IPS-18c (cell line): ENCODE data around the gene LAMC3.
"Not testable (repeated sequence)": the region's sequence is repeated elsewhere in the genome, so short reads cannot be mapped to it uniquely, and the experiment has no call there.

Source experiments
- H3K4me3 ChIP-seq: 2 replicates; pipeline ENCODE4 v1.7.0; 2013; ENCODE audit warnings: low read depth, mild to moderate bottlenecking, low read length, moderate library complexity; ENCODE audit not compliant: insufficient read depth
- H3K9me3 ChIP-seq: one replicate; pipeline ENCODE4 v1.6.1; 2013; ENCODE audit warnings: mild to moderate bottlenecking, low read length, moderate library complexity; ENCODE audit not compliant: control insufficient read depth, insufficient read depth

The LAMC3 gene

DNA sequence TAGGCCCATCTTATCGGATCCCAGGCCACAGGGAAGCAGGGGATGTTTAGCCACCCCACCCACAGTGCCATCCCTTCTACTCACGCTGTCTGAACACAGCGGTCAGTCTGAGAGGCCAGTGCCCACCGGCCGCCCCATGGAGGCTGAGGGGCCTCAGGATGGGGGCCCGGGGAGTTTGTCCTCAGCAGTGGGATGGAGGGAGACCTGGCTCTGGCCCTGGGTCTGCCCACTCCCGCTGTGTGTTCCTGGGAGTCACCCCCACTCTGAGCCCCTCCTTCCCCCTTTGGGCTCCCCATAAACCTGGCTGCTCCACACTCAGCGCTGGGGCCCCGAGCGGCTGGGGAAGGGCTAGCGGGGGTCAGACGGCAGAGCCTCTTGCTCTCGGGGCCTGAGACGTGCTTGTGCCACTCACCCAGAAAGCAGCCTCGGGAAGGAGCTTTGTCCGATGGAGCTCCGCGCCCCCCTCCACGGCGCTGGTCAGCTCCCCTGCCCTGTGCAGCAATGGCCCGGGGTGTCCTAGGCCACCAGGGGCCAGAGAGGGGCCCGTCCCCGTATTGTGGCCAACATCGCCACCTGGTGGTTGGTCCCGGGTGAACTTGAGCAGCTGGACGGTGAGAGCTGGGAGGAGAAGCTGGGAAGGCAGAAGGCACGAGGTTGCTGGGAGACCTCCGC, 10.9 kb upstream of the LAMC3 start:
- Histone ChIP-seq H3K4me3 (no peak overlapping the region), H3K9me3 (no peaks in the 10 kb centered on the region)

DNA sequence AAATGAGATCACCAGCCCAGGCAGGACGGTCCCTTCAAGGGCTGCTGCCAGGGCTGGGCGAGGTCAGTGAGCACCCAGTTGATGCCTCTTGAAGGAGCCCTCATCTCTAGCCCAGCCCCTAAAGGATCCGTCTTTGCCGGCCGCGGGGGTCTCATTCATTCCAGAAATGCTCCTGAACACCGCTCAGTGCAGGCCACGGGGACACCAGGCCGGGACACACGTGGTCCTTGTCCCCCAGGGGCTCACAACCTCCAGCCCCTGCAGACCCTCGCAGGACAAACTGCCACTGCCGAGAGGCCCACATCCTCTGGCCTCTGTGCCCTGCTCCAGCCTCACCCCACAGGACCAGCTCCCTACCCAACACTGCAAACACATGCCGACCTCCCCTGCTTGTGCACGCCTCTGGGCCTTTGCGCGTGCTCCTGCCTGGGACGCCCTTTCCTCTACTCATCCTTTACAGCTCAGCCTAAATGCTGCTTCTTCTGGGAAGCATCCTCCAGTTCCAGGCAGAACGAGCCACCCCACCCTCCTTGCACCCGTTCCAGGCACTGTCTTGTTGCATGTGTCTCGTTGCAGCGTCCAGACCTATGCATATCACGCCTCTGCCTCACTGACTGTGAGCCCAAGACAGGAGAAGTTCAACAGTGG, 10.3 kb upstream of the LAMC3 start:
- Histone ChIP-seq H3K9me3 (no peaks in the 10 kb centered on the region), H3K4me3 (no peak overlapping the region)

DNA sequence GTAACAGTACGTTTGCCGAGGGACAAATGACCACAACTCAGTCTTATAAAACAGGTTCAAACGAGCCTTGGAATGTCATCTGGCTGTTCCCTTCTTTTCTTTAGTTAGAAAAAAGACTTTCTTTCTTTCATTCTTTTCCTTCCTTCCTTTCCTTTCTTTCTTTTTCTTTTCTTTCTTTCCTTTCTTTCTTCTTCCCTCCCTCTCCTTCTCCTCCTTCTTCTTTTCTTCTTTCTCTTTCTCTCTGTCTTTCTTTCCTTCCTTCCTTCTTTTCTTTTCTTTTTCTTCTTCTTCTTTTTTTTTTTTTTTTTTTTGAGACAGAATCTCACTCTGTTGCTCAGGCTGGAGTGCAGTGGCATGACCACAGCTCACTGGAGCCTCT, 9.7 kb upstream of the LAMC3 start:
- no peaks in the 10 kb centered on the region for H3K9me3 ChIP-seq
- no peak overlapping the region for H3K4me3 ChIP-seq

DNA sequence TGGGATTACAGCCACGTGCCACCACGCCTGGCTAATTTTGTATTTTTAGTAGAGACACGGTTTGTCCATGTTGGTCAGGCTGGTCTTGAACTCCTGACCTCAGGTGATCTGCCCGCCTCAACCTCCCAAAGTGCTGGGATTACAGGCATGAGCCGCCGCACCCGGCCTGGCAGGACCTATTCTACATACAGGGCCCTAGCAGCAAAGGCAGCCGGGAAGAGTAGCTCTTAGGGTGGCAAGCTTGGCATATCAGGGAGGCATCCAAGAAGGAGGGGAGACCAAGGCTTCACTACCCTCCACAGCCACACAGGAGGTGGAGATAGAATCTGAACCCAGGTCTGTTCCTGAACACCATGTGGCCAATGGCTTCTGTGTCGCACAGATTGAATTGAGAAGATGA, 8.4 kb upstream of the LAMC3 start:
- H3K4me3 ChIP-seq = not testable (repeated sequence)

DNA sequence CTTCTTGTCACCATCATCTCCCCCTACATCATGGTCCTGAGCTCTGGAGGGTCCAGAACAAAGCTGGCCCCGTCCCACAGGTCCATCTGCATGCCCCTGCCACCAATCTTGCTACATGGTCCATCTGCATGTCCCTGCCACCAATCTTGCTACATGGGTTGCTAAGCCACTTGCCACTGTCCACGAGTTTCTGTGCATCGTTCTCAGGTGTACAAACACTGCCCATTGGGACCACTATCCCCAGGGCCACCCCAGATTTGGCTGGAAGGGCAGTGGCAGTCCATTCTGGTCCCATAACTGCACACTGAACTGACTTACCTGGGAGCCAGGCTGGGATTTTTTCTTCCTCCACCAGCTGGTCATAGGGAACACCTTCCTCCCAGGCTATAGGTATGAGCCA, 8.0 kb upstream of the LAMC3 start:
- Histone ChIP-seq H3K9me3 (no peaks in the 10 kb centered on the region), H3K4me3 (no peak overlapping the region)

More for the DNA sequence above, 8.4 kb upstream of the LAMC3 start:
- not testable (repeated sequence) for H3K9me3 ChIP-seq

DNA sequence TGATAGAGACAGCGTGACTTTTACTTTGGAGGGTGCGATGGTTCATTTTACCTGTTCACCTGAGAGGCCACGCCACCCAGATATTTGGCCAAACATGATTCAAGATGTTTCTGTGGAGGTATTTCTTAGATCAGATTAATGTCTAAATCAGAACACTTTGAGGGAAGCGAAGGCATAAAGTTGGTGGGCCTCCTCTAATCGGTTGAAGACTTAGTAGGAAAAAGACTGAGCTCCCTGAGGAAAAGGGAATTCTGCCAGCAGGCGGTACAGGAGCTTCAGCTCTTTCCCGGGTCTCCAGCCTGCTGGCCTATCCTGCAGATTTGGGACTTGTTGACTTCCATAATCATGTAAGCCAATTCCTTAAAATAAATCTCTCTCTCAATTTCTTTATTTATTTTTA, 7.0 kb upstream of the LAMC3 start:
- no peak overlapping the region for H3K4me3 ChIP-seq
- no peaks in the 10 kb centered on the region for H3K9me3 ChIP-seq

DNA sequence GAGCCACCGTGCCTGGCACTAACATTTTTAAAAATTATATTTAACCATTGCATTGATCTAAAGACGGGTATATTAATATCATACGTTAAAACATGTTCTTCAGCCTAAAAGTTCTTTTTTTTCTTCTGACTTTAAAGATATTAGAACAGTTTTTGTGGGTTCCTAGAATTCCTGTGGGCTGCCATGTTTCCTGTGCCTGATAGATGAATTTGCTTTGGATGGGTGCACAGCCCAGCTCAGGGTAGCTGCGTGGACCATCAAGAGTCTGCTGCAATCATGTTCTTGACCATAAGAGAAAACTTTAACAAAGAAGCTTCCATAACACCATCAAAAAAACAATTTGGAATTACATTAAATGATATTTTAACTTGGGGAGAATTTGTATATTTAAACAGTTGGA, 2.4 kb upstream of the LAMC3 start:
- no peak overlapping the region for H3K4me3 ChIP-seq
- no peaks in the 10 kb centered on the region for H3K9me3 ChIP-seq

DNA sequence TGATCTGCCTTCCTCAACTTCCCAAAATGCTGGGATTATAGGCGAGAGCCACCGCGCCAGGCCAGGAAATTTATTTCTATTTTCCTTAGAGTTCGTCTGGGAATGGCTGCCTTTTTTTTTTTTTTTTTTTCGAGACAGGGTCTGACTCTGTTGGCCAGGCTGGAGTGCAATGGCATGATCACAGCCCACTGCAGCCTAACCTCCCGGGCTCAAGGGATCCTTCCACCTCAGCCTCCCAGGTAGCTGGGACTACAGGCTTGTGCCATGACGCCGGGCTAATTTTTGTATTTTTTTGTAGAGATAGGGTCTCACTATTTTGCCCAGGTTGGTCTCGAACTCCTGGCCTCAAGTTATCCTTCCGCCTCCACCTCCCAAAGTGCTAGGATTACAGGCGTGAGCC, 888 bp upstream of the LAMC3 start:
- Histone ChIP-seq H3K4me3 (no peak overlapping the region), H3K9me3 (no peaks in the 10 kb centered on the region)

DNA sequence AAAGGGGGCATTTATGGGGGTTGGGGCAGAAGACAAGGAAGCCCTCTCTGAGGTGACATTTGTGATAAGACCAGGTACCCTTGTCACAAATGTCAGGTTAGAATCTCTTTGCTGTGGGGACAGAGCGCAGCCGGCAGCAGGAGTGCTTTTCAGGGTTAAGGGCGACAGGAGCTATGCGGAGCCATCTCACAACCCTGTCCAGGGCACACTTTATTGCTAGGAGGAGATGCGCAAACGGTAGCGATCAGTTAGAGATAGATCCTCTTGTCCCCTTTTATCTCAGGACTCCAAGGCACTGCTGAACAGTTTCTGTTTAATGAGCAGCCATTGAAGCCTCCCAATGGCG, 438 bp upstream of the LAMC3 start:
- Histone ChIP-seq H3K4me3 (no peak overlapping the region; the same call in 1 of the 2 replicates), H3K9me3 (no peaks in the 10 kb centered on the region)

DNA sequence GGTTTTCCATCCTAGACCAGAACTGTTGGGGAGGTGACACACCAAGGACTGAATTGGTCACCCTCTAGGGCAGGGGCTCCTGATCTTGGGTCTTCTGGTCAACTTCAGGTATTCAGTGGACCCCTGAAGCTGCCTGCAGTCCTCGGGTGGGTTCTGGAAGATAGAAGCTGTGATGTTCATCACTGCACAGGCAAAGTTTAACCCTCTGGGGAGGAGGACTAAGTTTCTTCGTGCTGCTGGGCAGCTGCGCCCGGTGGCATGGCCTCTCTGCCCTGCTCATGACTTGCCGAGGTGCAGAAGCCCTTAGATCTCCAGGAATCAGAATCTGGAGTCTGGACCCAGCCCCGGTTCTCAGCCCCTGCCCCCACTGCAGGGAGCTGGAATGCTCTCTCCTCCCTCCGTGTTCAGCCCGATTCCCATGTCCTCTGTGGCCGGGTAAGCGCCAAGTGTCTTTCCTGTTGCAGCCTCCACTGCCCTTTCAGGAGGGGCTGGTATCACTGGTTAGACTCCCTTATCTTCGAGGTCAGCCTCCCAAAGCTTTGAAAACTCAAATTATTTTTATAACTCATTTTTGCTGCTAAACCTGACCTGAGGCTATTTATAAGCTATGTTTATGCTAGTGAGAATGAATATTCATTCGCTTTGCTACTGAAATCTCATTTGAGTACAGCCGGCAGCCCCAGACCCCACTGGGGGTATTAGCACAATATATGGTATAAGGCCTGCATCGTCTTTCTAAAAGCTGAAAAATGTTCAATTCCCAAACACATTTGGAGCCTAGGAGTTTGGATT, 1.7 kb downstream of the LAMC3 start:
- no peaks in the 10 kb centered on the region for H3K9me3 ChIP-seq
- H3K4me3 ChIP-seq = no peak overlapping the region

DNA sequence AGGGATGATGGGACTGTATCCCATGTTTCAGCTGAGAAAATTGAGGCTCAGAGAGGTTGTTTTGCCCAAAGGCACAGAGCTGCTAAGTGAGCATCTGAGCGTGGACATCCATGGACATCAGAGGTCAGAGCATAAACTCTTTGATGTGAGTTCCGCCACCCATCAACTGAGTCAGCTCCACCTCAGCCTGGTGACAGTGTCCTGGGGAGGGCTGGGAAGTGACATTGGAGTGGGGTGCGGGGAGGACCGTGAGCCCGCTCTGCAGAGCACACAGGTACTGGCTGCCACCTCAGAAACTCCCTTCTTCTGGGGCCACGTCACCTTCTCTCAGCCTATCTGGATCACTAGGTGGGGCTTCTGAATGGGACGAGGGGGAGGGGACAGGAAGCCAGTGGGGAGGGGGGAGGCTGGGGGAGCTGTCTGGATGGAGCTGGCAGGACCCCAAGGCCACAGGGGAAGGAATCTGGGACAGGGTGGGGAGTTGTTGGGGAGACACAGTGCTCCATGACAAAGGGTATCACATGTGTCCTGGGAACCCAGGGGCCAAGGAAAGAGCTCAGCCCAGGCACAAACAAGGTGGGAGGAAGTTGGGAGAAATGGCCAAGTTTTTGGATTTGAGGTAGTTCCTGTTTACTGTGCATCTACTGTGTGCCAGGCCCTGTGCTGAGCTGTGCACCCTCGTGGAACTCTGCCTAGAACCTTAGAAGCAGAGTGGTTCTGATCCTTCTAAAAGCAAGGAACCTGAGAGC, 2.5 kb downstream of the LAMC3 start:
- Histone ChIP-seq H3K9me3 (no peaks in the 10 kb centered on the region), H3K4me3 (no peak overlapping the region)

DNA sequence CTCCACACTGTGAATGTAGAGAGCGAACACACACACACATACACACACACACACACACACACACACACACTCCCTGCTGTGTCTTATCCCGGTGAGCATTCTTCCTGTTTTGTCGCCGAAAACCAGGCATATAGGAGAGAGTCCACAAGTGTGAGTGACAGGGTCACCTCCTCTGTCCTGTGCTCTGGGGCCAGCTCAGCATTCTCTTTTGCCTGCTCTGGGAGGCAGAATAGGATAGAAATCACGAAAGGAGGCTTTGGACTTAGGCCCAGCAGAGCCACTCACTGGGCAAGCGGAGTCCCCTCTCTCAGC, 3.0 kb downstream of the LAMC3 start:
- Histone ChIP-seq H3K4me3 (no peak overlapping the region), H3K9me3 (no peaks in the 10 kb centered on the region)

DNA sequence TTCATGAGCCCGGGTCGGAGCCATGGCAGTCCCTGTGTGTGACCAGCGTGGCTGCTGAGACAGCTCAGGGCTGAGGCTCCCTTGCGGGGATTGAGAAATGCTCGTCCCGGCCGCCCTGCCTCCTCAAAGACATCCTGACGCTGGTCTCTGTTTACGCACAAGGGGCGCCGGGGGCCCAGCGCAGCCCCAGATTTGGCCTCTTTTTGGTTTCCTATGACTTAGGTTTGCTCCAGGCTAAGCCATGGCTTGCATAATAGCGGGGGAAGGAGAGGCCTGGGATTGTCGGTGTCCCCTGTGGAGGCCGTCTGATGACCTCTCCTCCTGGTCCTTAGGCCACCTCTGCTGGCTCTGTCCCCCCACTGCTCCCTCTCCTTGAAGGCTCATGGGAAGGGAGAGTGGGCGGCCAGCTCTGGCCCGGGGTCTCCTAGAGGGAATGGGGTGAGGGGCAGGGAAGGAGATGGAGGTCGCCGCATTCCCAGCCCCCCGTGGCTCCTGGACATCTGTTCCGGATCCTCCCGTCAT, 3.5 kb downstream of the LAMC3 start:
- Histone ChIP-seq H3K9me3 (no peaks in the 10 kb centered on the region), H3K4me3 (no peak overlapping the region)

DNA sequence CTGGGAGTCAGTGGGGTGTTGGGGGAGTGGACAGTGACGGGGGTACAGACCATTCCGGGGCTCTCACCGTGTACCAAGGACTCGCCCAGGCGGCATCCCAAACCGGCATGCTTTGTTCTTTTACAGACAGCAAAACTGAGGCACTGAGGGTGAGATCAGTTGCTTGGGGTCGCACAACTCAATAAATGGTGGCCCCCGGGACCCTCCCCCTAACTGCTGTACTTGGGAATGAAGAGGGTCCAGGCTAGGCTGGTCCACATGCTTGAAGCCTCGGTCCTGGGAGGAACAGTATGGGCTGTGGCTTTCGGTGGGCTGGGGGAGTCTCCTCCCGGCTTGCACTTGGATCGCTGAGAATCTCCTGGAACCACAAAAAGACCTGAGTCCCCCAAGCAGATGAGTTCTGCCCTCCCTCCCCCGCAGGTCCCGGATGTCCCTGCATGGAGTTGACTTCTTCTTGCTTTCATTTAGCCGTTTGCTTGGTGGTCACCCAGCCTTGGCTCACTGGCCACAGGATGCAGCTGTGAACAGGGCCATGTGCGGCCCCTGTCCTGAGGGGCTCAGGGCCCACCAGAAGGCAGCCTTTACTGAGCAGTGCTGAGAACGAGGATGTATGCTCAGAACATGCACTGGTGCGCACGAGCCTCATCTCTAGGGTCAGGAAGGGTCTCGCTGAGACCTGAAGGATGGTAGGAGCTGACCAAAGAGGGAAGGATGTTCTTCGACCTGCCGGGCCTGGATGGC, 4.2 kb downstream of the LAMC3 start:
- no peak overlapping the region for H3K4me3 ChIP-seq
- H3K9me3 ChIP-seq = no peaks in the 10 kb centered on the region

DNA sequence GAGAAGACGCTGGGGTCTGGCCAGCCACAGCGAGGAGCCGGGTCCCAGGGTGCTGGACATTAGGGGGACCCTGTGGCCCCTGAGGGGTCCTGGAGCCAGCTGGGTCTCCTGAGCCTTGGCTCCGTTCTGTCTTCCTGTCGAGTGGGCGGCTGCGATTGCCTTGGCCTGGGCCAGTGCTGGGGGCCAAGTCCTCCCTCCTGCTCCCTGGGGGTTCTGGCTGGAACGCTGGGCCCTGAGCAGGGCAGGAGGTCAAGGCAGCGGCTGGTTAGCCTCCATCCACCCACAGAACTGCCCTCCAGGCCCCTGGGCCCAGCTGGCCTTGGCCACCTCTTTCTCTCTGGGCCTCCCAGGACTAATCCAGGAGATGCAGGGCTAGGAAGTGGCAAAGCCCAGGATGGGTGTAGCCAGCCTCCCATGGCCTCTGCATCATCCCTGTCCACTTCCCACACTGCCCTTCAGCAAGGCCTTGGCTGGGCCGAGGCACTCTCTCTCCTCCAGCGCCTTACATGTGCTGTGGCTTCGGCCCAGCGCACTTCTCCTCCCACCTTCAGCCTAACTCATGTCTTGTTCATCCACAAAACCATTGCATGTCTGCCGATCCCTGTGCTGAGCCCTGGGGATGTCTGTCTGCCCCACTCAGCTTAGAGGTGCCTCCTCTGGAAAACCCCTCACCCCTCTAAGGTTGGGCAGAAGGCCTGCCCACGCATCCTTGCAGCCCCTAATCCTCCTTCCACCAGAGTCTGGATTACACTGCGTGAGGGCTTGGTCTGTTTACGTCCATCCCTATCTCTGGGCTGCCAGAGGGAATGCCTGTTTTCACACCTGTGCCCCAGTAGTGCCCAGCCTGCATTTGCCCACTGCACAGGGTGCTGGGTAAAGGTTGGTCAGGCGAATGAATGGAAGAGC, 5.0 kb downstream of the LAMC3 start:
- no peak overlapping the region for H3K4me3 ChIP-seq
- H3K9me3 ChIP-seq = no peaks in the 10 kb centered on the region

DNA sequence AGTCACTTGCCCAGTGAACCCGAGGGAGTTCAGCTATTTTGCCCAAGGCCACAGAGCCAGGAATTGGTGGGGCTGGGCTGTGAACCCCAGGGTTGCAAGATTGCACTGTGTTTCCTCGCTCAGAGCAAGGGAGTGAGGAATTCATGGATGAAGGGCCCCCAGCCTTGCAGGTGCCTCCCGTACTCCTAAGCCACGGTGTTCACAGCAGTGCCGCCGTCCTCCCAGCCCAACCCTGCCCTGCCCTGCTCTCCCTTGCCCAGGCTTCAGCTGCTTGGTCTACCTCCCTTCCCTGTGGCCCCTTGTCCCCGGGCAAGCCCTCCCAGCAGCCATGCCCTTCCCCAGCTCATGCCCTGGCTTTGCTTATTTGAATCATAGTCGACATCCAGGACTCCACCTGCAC, 6.1 kb downstream of the LAMC3 start:
- Histone ChIP-seq H3K9me3 (no peaks in the 10 kb centered on the region), H3K4me3 (no peak overlapping the region)
